Ishikawa (cell line): ENCODE measurements around the gene CLDND2.

Experiments
- CEBPB ChIP-seq: IDR thresholded peaks from 2 replicates; pipeline ENCODE4 v1.6.1; 2012
- CREB1 ChIP-seq: IDR thresholded peaks from 2 replicates; pipeline ENCODE4 v1.6.1; 2012; ENCODE audit warnings: low read depth
- EGR1 ChIP-seq: IDR thresholded peaks from 2 replicates; pipeline ENCODE4 v1.6.1; 2012
- EP300 ChIP-seq: IDR thresholded peaks from 2 replicates; pipeline ENCODE4 v1.6.1; 2012; ENCODE audit warnings: borderline replicate concordance
- FOXM1 ChIP-seq: IDR thresholded peaks from 2 replicates; pipeline ENCODE4 v1.6.1; 2012; ENCODE audit warnings: low read depth, borderline replicate concordance
- MAX ChIP-seq: IDR thresholded peaks from 2 replicates; pipeline ENCODE4 v1.6.1; 2012
- NFIC ChIP-seq: IDR thresholded peaks from 2 replicates; pipeline ENCODE4 v1.6.1; 2012
- RAD21 ChIP-seq: IDR thresholded peaks from 2 replicates; pipeline ENCODE4 v1.6.1; 2012; ENCODE audit warnings: low read depth
- TAF1 ChIP-seq: IDR thresholded peaks from 2 replicates; pipeline ENCODE4 v1.6.1; 2012; ENCODE audit warnings: low read depth, mild to moderate bottlenecking
- TCF12 ChIP-seq: IDR thresholded peaks from 2 replicates; pipeline ENCODE4 v1.6.1; 2012; ENCODE audit warnings: low read depth
- TEAD4 ChIP-seq: IDR thresholded peaks from 2 replicates; pipeline ENCODE4 v1.6.1; 2012
- YY1 ChIP-seq: IDR thresholded peaks from 2 replicates; pipeline ENCODE4 v1.6.1; 2012; ENCODE audit warnings: low read depth
- ZBTB7A ChIP-seq: IDR thresholded peaks from 2 replicates; pipeline ENCODE4 v1.6.1; 2012; ENCODE audit warnings: low read depth
- TF ChIP-seq, protein P1 (sequence below): IDR thresholded peaks from 2 replicates; pipeline ENCODE4 v1.6.1; 2012
- TF ChIP-seq, protein P2 (sequence below): IDR thresholded peaks from 2 replicates; pipeline ENCODE4 v1.6.1; 2012; ENCODE audit warnings: low read depth, mild to moderate bottlenecking

Gene CLDND2

GRCh38 chr19:51351266-51351990 is 17.4 kb downstream of the CLDND2 start:
- TF ChIP-seq CEBPB (no peak), EGR1 (no peak), TEAD4 (no peak), RAD21 (no peak), MAX (no peak), CREB1 (no peak), NFIC (no peak), EP300 (no peak), TCF12 (no peak)
- TF ChIP-seq, protein P1, sequence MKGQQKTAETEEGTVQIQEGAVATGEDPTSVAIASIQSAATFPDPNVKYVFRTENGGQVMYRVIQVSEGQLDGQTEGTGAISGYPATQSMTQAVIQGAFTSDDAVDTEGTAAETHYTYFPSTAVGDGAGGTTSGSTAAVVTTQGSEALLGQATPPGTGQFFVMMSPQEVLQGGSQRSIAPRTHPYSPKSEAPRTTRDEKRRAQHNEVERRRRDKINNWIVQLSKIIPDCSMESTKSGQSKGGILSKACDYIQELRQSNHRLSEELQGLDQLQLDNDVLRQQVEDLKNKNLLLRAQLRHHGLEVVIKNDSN: no peak
- TF ChIP-seq, protein P2, sequence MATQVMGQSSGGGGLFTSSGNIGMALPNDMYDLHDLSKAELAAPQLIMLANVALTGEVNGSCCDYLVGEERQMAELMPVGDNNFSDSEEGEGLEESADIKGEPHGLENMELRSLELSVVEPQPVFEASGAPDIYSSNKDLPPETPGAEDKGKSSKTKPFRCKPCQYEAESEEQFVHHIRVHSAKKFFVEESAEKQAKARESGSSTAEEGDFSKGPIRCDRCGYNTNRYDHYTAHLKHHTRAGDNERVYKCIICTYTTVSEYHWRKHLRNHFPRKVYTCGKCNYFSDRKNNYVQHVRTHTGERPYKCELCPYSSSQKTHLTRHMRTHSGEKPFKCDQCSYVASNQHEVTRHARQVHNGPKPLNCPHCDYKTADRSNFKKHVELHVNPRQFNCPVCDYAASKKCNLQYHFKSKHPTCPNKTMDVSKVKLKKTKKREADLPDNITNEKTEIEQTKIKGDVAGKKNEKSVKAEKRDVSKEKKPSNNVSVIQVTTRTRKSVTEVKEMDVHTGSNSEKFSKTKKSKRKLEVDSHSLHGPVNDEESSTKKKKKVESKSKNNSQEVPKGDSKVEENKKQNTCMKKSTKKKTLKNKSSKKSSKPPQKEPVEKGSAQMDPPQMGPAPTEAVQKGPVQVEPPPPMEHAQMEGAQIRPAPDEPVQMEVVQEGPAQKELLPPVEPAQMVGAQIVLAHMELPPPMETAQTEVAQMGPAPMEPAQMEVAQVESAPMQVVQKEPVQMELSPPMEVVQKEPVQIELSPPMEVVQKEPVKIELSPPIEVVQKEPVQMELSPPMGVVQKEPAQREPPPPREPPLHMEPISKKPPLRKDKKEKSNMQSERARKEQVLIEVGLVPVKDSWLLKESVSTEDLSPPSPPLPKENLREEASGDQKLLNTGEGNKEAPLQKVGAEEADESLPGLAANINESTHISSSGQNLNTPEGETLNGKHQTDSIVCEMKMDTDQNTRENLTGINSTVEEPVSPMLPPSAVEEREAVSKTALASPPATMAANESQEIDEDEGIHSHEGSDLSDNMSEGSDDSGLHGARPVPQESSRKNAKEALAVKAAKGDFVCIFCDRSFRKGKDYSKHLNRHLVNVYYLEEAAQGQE: no peak

DNA sequence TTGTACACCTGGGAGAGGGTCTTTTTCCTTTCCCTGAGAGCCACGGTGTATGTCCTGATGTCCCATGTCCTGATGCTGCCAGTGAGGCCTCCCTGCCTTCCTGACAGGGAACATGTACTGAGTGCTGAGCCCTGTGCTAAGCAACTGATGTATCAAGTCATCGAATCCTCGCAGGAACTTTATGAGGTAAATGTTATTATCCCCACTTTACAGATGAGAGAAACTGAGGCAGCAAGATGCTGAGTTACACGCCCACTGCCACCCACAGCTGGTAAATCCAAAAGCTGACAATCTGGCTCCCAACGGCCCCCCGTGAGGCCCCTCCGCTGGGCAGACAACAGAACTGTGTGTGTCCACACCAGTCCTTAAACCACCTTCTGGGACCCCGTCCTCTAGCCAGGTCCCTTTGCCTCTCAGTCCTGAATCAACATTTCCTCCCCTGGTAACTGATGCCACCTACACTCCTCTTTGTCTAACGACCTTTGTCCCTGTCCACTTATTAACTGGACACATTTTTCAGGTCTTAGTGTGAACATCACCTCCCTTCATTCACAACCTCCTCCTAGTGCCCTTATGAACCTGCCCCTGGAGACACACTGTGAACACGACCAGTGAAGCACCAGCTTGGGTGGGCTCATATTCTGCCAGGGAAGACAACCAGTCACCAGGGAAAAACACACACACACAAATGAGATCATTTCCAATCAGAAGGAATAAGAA is 21.4 kb downstream of the CLDND2 start:
- TF ChIP-seq EGR1 (no peak), TAF1 (no peak), NFIC (no peak), RAD21 (no peak), ZBTB7A (no peak), EP300 (no peak)
- TF ChIP-seq, protein P2: no peak

DNA sequence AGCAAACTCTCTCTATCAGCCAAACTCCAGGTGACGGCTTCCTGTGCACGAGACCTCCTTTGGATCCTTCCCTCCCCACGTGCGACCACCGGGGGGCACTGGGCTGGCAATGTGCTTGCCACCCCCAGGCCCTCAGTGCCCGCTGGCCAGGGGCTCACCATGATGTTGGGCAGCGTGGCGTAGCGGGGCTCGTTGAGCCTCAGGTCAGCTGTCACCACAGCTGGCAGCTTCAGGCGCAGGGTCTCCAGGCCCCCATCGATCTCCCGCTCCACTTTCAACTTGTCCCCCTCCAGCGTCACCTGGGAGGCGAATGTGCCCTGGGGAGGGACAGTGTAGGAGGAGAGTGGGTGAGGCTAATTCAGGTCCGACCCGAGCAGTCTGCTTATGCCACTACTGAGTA is 22.1 kb downstream of the CLDND2 start:
- TF ChIP-seq YY1 (no peak), RAD21 (no peak), TEAD4 (no peak), EGR1 (no peak), ZBTB7A (no peak), TCF12 (no peak), TAF1 (no peak), MAX (no peak), CEBPB (no peak), FOXM1 (no peak), CREB1 (no peak), EP300 (no peak), NFIC (no peak)
- TF ChIP-seq, protein P2: no peak
- TF ChIP-seq, protein P1: no peak

GRCh38 chr19:51345076-51345620 is 23.7 kb downstream of the CLDND2 start:
- TF ChIP-seq TAF1 (no peak), CEBPB (no peak), EGR1 (no peak), FOXM1 (no peak)
- TF ChIP-seq, protein P2: no peak
